HL-60/S4 (cell line): ENCODE results near the gene SPATA4.
"Not testable (repeated sequence)": the region's sequence is repeated elsewhere in the genome, so short reads cannot be mapped to it uniquely, and the experiment has no call there.

ENCODE experiments used
- in situ Hi-C: fragments of 300-500 bp; cut with MboI; formaldehyde crosslinking; loops from 2 replicates; pipeline ENCODE4 v1.14.3; 2022; ENCODE audit warnings: low sequenced_read_pairs

SPATA4 gene

GRCh38 chr4:176195184-176195978 is at the start of gene SPATA4:
Gene SPATA4, minus strand, starts transcription at chr4:176195585. Its CDS starts 23 bp downstream, at chr4:176195562.
- in situ Hi-C loops = no loop called here

DNA sequence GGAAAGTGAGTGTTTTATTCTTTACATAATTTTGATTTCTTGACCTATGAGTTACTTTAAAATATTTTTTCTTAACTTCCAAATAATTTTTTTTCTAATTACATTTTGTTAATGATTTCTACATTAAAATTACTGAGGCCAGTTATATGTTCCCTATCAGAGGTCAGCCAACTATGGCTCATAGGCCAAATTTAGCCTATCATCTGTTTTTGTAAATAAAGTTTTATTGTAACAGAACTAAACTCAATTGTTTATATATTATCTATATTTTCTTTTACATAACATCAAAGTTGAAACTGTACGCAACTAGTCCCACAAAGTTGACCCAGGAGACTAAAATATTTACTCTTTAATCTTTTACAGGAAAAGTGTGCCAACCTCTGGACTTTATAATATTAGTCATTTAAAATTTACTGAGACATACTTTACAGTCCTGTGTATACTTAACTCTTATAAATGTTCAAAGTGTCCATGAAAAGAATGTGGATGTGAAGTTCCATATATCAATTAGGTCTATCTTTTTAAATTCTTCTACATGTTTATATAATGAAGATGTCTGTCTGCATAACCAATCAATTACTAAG is 47.5 kb upstream of the SPATA4 start:
- in situ Hi-C loops = no loop called here

DNA sequence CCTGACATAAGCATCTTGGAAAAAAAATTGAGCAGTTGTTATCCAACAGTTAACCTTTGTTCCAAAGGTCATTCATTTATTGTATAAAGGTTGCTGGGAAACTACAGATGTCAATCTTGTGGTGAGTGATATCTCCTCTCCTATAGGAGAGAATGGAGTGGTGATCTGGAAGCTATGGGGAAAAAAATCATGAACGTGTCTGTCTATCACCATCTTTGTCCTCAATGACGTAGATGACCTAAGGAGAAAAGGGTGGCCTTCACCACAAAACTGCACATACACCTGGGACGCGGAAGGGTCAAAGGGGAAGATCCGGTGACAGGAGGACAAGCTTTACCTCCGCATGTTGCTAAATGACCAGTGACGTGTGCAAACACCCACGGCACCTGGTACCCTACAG is 46.3 kb upstream of the SPATA4 start:
- in situ Hi-C loops = no loop called here

DNA sequence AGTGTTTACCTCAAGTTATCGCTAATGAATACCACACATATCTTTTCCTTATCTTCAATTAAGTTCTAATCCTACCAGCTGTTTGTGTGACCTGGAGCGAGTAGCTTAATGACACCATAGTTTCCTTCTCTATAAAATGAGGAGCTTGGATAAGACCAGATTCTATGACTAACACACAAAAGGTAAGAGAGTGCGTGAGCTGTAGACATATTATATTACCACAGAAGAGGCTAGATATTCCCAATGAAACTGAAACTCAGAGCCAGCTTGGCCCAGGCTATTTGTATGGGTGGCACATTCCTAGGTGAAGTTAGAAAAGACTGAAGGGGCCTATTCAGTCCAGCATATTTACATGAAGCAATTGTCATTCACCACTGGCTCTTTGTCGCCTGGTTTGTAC is 43.4 kb upstream of the SPATA4 start:
- in situ Hi-C loops = no loop called here

GRCh38 chr4:176238157-176238610 is 42.8 kb upstream of the SPATA4 start:
- in situ Hi-C loops = no loop called here

DNA sequence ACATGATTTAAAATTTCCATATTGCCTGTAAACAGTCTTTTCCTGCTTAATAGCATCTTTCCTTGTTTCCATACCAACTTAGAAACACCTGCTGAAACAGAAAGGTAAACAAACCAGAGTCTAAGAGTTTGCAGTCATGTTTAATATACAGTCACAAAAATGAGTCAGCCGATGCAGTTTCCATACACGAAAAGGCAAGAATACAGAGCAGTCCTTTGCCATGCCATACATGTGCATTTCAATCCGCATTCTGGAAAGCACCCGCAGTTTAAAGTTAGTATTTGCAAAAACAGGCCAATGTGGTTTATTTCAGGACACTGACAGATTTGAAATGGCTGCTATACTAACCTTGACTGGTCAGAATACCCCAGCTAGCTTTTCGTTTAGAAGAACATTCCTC is 41.6 kb upstream of the SPATA4 start:
- in situ Hi-C loops = no loop called here

DNA sequence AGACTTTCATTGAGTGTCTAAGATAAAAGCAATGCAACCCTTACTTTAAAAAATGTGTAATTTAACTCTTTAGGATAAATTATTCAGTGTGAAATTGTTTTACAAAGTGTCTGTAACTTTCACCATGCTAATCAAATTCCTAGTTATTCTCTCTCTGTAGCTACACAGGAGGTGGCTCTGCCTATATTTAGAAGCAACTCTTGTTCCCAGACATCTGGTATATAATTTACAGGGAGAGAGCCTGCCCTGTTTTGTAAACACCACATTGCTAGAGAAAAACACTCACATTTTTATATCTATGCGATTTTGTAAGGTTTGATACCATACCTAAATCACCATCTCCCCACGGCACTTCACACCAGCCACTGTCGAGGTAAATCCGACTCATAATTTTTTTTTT is 35.5 kb upstream of the SPATA4 start:
- in situ Hi-C loops = no loop called here

DNA sequence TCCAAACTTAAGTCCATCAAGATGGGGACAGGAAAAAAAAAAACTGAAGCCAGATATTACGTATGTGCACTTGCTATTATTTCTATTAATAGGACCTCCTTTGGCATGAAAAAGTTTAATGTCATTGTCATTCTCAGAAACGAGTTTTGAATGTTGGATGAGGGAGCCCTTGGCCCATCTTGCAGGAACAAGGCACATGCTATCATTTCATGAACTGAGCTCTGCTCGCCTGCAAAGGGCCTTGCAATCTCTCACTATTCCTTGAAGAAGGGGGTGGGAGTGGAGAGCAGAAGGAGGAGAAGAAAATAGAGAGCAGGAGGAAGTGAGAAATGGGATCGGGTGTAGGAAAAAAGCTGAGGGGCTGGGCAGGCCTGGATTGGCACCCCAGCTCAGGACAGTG is 34.3 kb upstream of the SPATA4 start:
- in situ Hi-C loops = no loop called here

DNA sequence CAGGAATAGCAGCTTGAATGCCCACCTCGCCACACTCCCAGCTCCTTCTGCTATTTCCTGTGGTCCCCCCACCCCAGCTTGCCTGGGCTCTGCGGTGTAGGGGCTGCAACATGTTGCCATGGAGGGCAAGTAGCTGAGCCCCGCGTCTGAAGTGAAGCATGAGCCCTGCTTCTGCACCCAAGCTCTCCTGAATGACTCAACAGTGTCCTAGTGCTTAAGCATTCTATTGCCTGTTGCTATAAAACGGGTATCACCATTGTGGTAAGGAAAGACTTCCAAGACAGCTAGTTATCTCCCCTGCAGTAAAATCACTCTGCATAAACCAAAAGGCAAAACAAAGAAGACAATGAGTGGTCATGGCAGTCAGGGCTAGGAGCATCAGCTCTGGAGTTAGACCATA is 31.4 kb upstream of the SPATA4 start:
- in situ Hi-C loops = no loop called here

GRCh38 chr4:176223561-176223960 is 28.2 kb upstream of the SPATA4 start:
- in situ Hi-C loops = no loop called here

- in situ Hi-C loops = no loop called here
These were observed 26.8 kb upstream of the SPATA4 start for GRCh38 chr4:176222149-176222548.

DNA sequence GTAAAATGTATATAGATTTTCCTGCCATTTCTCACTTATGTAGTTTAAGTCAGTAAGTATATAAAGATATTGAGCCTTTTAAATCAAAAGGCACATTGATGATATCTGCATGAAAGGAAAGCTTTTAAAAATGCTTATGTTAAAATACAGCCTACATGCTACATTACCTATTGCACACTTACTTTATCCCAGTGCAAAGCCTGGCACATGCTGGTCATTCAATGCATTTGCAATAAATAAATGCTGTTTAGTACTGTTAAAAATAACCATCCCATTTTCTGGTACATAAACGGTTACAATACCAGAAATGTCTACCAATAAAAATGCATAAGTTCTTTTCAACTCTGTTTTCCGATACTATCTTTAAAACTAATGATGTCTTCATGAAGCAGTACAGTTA is 22.1 kb upstream of the SPATA4 start:
- in situ Hi-C loops = no loop called here

GRCh38 chr4:176212351-176212750 is 17.0 kb upstream of the SPATA4 start:
- in situ Hi-C loops = not testable (repeated sequence)

DNA sequence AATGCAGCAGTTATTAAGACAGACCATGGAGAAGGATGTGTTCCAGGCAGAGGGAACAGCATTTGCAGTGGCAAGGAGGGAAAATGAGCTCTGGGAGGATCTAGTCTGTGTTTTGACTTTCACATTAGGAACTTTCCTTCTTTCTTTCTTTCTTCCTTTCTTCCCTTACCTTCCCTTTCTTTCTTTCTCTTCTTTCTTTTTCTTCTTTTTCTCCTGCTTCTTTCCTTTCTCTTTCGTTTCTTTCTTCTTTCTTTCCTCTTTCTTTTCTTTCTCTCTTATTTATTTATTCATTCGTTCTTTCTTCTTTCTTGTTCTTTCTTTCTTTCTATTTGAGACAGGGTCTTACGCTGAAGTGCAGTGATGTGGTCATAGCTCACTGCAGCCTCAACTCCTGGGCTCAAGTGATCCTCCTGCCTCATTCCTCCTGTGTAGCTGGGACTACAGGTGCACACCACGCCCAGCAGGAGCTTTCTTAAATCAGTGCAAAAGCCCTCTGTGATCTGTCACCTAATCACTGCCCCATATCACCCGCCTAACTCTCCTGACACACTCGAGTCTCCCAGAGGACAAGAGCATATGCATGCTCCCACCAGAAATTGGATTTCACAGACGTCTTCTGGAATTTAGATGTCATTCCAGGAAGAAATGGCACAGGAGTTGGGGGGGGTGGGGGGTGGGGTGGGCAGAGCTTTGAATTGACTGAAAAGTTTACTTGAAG is 15.4 kb upstream of the SPATA4 start:
- in situ Hi-C loops = no loop called here

- in situ Hi-C loops = no loop called here
These were observed 14.7 kb upstream of the SPATA4 start for GRCh38 chr4:176210101-176210500.

DNA sequence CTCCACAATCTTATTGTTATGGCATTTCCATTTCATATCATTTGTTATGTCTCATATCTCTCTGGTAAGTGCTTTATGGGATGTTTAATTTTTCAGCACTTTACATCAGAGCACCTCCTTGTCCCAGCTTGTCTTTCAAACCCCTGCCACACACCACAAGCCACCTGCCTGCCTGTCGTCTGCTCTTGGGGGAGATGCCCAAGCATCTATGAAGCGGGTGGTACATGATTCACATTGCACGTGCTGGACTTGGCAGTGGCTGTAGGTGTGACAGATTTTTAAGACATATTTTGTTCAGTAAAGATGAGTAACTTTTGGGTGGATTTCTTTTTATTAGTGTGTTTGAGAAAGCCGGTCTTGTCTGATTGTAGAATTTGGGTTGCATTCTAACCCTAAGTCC is 14.2 kb upstream of the SPATA4 start:
- in situ Hi-C loops = no loop called here

GRCh38 chr4:176207839-176208238 is 12.5 kb upstream of the SPATA4 start:
- in situ Hi-C loops = no loop called here

GRCh38 chr4:176205299-176205698 is 9.9 kb upstream of the SPATA4 start:
- in situ Hi-C loops = no loop called here

GRCh38 chr4:176198316-176198903 is 3.0 kb upstream of the SPATA4 start:
- in situ Hi-C loops = no loop called here

GRCh38 chr4:176193938-176194337 is 1.4 kb downstream of the SPATA4 start:
- in situ Hi-C loops = no loop called here

DNA sequence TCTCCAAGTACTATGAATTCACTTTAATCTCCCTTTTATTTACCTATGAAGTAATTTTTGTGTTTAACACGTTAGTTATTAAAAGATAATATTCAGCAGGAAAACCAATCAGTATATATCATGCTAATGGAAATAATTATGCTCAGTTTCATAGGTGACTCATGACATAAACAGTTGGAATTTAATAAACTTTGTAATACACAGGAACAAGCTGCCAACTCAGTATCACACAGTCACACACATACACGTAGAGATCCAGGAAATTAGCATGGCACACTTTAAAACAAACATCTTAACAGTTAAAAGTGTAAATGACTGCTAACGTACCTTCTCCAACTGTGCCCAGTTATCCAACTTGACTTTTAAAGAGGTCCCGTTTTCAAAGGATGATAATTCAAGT is 2.3 kb downstream of the SPATA4 start:
- in situ Hi-C loops = no loop called here

DNA sequence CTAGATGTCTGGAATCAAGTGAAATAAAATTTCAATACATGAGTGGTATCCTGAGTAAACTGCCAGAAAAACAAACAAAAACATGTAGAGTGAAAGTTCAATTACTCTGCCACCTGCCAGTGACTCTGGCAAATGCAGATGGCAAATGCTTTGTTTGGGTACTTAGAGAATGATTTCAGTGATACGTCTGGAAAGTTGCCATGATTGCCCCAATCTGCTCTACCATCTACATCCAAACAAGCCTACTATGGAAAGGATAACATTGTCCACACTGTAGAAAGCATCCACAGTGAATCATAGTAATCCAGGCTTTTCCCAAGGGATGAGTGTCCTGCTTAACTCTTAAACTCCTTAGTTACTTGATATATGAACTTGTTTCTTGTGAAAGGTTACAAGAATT is 3.4 kb downstream of the SPATA4 start:
- in situ Hi-C loops = no loop called here
